Myocyte (in vitro differentiated cells): Measurements from ENCODE around the gene SEMA3F. TPM values are rescaled to one million over a fixed set of nuclear protein-coding genes. Genes with fewer than 3 reads are reported as not detected.

Source experiments
- DNase-seq: peaks from one replicate; pipeline ENCODE4 v3.0.0-alpha.2; 2012; ENCODE audit warnings: low read depth
- total RNA-seq: library from RNA; depleted of rRNA; stranded (reverse); fragments of >200 nt; gene quantifications from 2 replicates; pipeline ENCODE4 v1.2.3, GENCODE V29; 2014

The SEMA3F gene
- total RNA-seq, 1 donor from 2014 or later: 0.51 TPM

GRCh38 chr3:50192689-50193141 is 37.6 kb downstream of the SEMA3F start:
- DNase-seq: peak; percentile 75

GRCh38 chr3:50193286-50193685 is 38.2 kb downstream of the SEMA3F start:
- DNase-seq: no peak

DNA sequence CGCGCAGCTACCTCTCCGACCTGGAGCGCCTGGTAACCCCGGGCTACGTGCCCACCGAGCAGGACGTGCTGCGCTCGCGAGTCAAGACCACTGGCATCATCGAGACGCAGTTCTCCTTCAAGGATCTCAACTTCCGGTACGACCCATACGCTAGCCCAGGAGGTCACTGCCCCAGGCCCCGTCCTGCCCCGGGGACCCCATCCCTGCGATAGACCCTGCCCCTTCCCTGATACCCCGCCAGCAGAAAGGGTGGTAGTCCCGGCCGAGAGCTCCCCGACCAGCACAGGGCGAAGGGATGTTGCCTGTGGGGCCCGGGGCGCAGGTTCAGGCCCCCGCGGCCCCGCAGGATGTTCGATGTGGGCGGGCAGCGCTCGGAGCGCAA is 38.6 kb downstream of the SEMA3F start:
- DNase-seq: no peak

GRCh38 chr3:50194128-50194902 is 39.2 kb downstream of the SEMA3F start:
- peak; percentile 97 for DNase-seq

DNA sequence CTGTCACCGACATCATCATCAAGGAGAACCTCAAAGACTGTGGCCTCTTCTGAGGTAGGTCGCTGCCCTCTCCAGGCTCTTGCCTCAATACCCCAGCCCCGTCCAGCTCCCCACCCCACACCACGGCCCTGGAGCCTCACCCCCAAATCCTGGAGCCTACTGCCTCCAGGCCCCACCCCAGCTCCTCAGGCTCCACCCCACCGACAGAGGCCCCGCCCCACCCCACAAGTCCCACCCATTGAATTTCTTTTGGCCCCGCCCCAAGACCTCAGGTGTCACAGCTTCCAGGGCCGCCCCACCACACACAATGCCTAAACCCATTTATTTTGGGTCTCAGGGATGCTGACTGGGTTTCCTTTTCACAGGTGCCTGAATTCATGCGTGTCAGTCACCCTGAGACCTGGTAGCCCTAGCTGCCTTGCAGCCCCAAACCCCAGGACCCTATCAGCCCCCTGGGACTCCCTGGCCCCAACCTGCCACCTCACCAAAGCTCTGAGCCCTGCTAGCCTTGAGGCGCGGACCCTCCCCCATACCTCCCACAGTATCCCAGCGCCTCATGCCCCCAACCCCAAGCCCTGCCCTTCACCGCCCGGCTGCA is 39.9 kb downstream of the SEMA3F start:
- no peak for DNase-seq

DNA sequence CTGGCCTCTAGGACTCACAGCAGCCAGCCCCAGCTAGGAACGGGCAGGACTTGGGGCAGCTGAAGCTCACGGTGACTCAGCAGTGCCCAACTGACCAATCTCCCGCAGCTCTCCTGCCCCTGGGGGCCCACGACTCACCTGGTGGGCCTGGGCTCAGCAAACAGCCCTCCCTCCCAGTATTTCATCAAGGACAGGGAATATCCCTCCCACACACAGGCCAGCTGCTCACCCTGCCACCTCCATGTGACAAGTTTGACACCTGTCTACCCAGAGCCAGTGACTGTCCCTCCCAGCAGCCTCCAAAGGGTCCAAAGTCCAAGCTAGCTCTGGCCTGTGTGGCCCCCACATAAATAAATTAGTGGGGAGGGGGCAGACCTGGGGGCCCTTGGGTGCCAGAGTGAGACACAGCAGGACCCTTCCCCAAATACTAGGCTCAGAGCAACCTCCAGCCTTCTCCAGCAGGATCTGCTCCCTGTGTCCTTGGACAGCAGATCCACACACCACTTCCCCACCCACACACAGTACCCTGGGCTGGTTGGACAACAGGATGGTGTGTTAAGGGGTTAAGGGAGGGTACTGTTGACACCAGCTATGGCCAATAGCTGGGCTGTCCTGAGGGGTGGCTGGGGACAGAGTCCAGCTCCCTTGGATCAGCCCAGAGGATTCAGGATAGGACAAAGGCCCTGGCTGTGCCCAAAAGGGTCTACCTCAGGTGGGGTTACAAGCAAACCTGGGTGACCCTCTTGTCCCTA is 40.6 kb downstream of the SEMA3F start:
- peak; percentile 76 for DNase-seq

DNA sequence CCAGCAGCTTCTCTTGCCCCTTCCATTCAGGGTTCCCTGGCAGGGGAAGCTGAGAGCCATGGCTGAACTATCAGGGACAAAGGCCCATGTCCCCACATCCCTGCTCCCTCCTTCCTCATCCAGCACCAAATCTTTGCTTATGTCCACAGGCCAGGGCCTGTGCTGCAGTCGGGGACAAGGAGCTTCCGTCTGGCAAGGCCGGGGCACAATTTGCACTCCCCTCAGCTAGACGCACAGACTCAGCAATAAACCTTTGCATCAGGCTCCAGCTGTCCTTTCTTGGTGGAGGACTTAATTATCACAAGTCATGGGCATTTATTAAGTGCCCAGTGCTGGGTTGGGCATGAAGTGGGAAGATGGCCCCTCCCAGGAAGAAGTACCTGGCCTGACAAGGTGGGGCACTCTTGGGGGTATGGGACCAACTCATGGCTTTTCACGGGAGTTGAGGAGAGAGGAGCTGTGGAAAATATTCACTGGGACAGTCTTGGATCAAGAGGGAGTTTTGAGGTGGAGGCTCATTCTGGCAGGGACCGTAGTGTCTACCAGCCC is 41.2 kb downstream of the SEMA3F start:
- no peak for DNase-seq

GRCh38 chr3:50201573-50202315 is 46.6 kb downstream of the SEMA3F start:
- no peak for DNase-seq

GRCh38 chr3:50202353-50203112 is 47.4 kb downstream of the SEMA3F start:
- no peak for DNase-seq

DNA sequence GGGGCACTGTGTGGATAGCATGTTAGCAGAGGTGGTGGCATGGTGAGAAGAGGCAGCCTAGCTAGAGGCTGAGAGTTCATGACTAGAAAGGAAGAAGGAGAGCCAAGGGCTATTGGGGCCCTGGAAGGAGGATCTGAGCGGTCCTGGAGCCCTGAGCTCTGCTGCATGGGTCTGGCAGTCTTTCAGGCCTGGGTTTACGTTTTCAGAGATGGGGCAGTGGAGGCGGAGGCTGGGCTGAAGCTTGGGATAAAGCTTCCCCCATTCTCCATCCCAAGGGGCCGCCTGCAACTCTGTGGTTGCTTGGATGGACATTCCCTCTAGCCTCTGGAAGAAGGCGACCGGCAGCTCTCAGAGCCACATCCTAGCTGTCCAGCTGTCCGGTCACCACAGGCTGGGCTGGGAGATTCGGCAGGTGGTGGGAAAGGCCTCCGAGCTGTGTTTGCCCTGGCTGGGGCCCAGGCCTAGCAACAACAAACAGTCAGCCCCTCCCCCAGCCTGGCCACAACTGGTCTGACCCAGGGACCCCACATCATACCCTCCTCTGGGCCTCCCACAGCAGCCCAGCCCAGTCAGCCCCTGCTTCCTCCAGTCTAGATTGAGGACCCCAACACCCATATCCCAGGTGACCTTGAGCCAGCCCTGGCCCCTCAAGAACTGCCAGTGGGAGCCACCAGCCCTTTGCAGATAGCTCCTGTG is 48.1 kb downstream of the SEMA3F start:
- peak; percentile 97 for DNase-seq

GRCh38 chr3:50203809-50204803 is 49.0 kb downstream of the SEMA3F start:
- DNase-seq: peak; percentile 68

GRCh38 chr3:50204804-50205412 is 49.8 kb downstream of the SEMA3F start, which contains the start of gene SLC38A3:
Gene SLC38A3 (plus strand): TSS chr3:50205271. CDS start chr3:50214200, 8,929 bp downstream.
- DNase-seq: no peak

DNA sequence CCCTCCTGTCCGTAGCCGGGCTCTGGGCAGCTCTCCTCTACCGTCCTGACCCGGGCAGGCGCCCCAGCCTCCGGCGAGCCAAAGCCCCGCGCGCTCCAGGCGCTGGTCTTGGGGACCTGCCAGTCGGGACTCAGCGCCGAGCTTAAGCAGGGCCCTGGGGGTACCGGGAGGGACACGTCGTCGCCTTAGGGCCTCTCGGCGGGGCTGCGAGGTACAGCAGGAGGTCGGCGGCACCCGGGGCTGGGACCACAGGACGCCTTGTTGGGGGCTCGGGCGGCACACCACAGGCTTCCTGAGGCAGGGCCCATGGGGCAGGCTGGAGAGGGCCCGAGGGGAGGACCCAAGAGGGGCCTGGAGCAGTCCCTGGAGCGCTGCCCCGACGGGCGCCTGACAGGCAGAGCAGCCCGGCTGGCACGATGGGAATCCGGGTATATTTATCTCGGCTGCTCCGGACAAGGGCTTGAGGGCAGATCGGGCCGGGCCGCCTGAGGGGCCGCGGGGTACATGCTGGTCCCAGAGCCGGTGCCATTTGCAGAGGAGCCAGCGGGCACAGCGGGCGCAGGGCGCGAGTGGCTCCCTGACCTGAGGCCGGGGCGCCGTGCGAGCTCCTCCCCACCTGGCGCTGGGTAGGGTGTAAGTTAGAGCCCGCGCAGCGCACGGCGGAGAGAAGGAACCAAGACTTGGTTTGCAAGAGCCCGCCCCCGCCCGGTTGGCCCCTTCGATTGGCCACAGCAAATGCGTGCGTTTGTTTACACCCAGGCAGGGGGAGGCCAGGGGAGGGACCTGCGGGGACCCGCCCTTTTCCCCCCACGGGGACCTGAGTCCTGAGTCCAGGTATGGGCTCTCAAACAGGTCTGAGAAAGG is 50.5 kb downstream of the SEMA3F start:
- DNase-seq: no peak

- DNase-seq: no peak
Measured at GRCh38 chr3:50207359-50208042, 52.4 kb downstream of the SEMA3F start.

- no peak for DNase-seq
Measured at GRCh38 chr3:50208677-50209344, 53.7 kb downstream of the SEMA3F start.

DNA sequence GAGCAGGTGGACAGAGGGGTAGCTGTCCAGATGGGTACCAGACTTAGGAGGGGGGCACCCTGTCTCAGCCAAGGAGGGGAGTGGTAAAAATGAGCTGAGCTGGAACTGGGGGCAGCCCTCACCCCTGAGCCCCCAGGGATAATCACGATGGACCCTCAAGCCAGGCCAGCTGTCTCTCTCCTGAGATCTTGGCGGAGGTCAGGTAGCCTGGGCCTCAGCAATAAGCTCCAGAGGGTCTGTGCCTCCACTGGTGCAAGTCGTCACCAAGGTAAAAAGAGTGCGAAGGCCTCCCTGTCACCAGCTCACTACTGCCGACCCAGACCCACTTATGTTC is 55.0 kb downstream of the SEMA3F start:
- DNase-seq: no peak
